KMS-11 (cell line): ENCODE measurements around the gene MT1E.

ENCODE experiments used
- H2AFZ ChIP-seq: fragments of 200-600 bp; sonication (generic); 2 replicates; pipeline ENCODE4 v1.6.1; 2016; ENCODE audit warnings: antibody characterized with exemption, mixed run types, low read depth
- H3K27ac ChIP-seq: fragments of 200-600 bp; sonication (generic); 2 replicates; pipeline ENCODE4 v1.6.1; 2016; ENCODE audit warnings: mild to moderate bottlenecking, mixed run types
- H3K27me3 ChIP-seq: fragments of 200-600 bp; sonication (generic); 2 replicates; pipeline ENCODE4 v1.6.1; 2017; ENCODE audit warnings: mild to moderate bottlenecking, low read depth, mixed run types, moderate library complexity; ENCODE audit not compliant: insufficient read depth
- H3K36me3 ChIP-seq: fragments of 200-600 bp; sonication (generic); 2 replicates; pipeline ENCODE4 v1.6.1; 2017; ENCODE audit warnings: mild to moderate bottlenecking, mixed run types; ENCODE audit not compliant: insufficient read depth
- H3K4me1 ChIP-seq: fragments of 200-600 bp; sonication (generic); 2 replicates; pipeline ENCODE4 v1.6.1; 2016; ENCODE audit warnings: mild to moderate bottlenecking, low read depth, mixed run types; ENCODE audit not compliant: poor library complexity, severe bottlenecking
- H3K4me2 ChIP-seq: fragments of 200-600 bp; sonication (generic); 2 replicates; pipeline ENCODE4 v1.7.0; 2016; ENCODE audit warnings: mild to moderate bottlenecking, mixed run types
- H3K4me3 ChIP-seq: fragments of 200-600 bp; sonication (generic); IDR thresholded peaks from 2 replicates; pipeline ENCODE4 v1.6.1; 2017; ENCODE audit warnings: low read depth, low read length, mixed read lengths; ENCODE audit not compliant: insufficient read depth
- H3K79me2 ChIP-seq: fragments of 200-600 bp; sonication (generic); 2 replicates; pipeline ENCODE4 v1.6.1; 2016; ENCODE audit warnings: low read depth, mixed run types; ENCODE audit not compliant: insufficient read depth
- H3K9ac ChIP-seq: fragments of 200-600 bp; sonication (generic); 2 replicates; pipeline ENCODE4 v1.6.1; 2016; ENCODE audit warnings: mild to moderate bottlenecking, mixed run types
- H4K20me1 ChIP-seq: fragments of 200-600 bp; sonication (generic); 2 replicates; pipeline ENCODE4 v1.6.1; 2016; ENCODE audit warnings: mild to moderate bottlenecking, mixed run types; ENCODE audit not compliant: insufficient read depth
- CTCF ChIP-seq: fragments of 200-600 bp; sonication (generic); conservative IDR thresholded peaks from 2 replicates; pipeline ENCODE4 v1.6.1; 2017; ENCODE audit warnings: low read depth, mild to moderate bottlenecking, antibody characterized with exemption, low read length, moderate library complexity, mixed read lengths

Gene MT1E

GRCh38 chr16:56608043-56608875 is 17.3 kb upstream of the MT1E start, which contains the start of gene MT2A:
MT2A (plus strand) TSS chr16:56608584; CDS start chr16:56608656, 72 bp downstream.
- Histone ChIP-seq H3K79me2 (no peaks in the 10 kb centered on the region), H2AFZ (peak within 1 kb of the TSS; percentile 79), H3K4me2 (peak within 1 kb of the TSS; percentile 93), H3K27ac (no peak within 1 kb of the TSS), H4K20me1 (no peaks in the 10 kb centered on the region), H3K4me3 (no peak within 1 kb of the TSS), H3K27me3 (peaks cover 10% of the 10 kb centered on the region; the same call in 1 of the 2 replicates), H3K36me3 (no peaks in the 10 kb centered on the region), H3K4me1 (peaks cover 16% of the 10 kb centered on the region), H3K9ac (peak within 1 kb of the TSS; percentile 6; the same call in 1 of the 2 replicates)
- no peak for TF ChIP-seq CTCF

GRCh38 chr16:56608876-56609462 is 16.6 kb upstream of the MT1E start:
- Histone ChIP-seq H3K4me3 (no peak overlapping the region), H2AFZ (peak overlapping the region; percentile 79), H3K36me3 (no peaks in the 10 kb centered on the region), H3K4me1 (peaks cover 16% of the 10 kb centered on the region), H3K9ac (no peak overlapping the region), H3K4me2 (peak overlapping the region; percentile 93), H3K27me3 (peaks cover 10% of the 10 kb centered on the region; the same call in 1 of the 2 replicates), H4K20me1 (no peaks in the 10 kb centered on the region), H3K79me2 (no peaks in the 10 kb centered on the region), H3K27ac (no peak overlapping the region)
- no peak for TF ChIP-seq CTCF

- TF ChIP-seq CTCF = no peak
- peaks cover 10% of the 10 kb centered on the region; the same call in 1 of the 2 replicates for H3K27me3 ChIP-seq
- H3K4me3 ChIP-seq = no peak overlapping the region
- peak overlapping the region; percentile 79; the same call in 1 of the 2 replicates for H2AFZ ChIP-seq
- H3K79me2 ChIP-seq = no peaks in the 10 kb centered on the region
- H3K4me2 ChIP-seq = peak overlapping the region; percentile 93
- no peaks in the 10 kb centered on the region for H3K36me3 ChIP-seq
- H3K9ac ChIP-seq = no peak overlapping the region
- no peaks in the 10 kb centered on the region for H4K20me1 ChIP-seq
- H3K4me1 ChIP-seq = peaks cover 16% of the 10 kb centered on the region
- no peak overlapping the region for H3K27ac ChIP-seq
Measured at GRCh38 chr16:56609463-56609921, 16.1 kb upstream of the MT1E start.

- Histone ChIP-seq H3K4me3 (no peak overlapping the region), H4K20me1 (no peaks in the 10 kb centered on the region), H3K4me2 (peak overlapping the region; percentile 93), H3K4me1 (peaks cover 16% of the 10 kb centered on the region), H3K27ac (no peak overlapping the region), H3K36me3 (no peaks in the 10 kb centered on the region), H3K9ac (no peak overlapping the region), H3K27me3 (peaks cover 10% of the 10 kb centered on the region; the same call in 1 of the 2 replicates), H3K79me2 (no peaks in the 10 kb centered on the region), H2AFZ (no peak overlapping the region)
- no peak for TF ChIP-seq CTCF
Measured at GRCh38 chr16:56610017-56610608, 15.5 kb upstream of the MT1E start.
